HG03280 (cell line): ENCODE results near the gene UNC5A.

ENCODE experiments used
- ATAC-seq: cut with Tn5 transposase; IDR thresholded peaks from one replicate; pipeline ENCODE4 v1.9.1; 2021; ENCODE audit warnings: mild to moderate bottlenecking, moderate library complexity; ENCODE audit not compliant: unreplicated experiment

The UNC5A gene

GRCh38 chr5:176819476-176819875 lies 9.1 kb downstream of the UNC5A start:
- ATAC-seq: no peak

GRCh38 chr5:176820937-176821336 lies 10.6 kb downstream of the UNC5A start:
- no peak for ATAC-seq

- no peak for ATAC-seq
These were observed 11.1 kb downstream of the UNC5A start for GRCh38 chr5:176821441-176821840.

GRCh38 chr5:176822041-176822792 lies 11.9 kb downstream of the UNC5A start:
- ATAC-seq: no peak

GRCh38 chr5:176822793-176823481 lies 12.6 kb downstream of the UNC5A start:
- no peak for ATAC-seq

GRCh38 chr5:176823869-176824412 lies 13.6 kb downstream of the UNC5A start:
- no peak for ATAC-seq

GRCh38 chr5:176824604-176825003 lies 14.2 kb downstream of the UNC5A start:
- ATAC-seq: no peak

- ATAC-seq: no peak
These were observed 14.9 kb downstream of the UNC5A start for GRCh38 chr5:176825234-176825633.

GRCh38 chr5:176825957-176826356 lies 15.6 kb downstream of the UNC5A start:
- no peak for ATAC-seq

- ATAC-seq: no peak
These were observed 17.5 kb downstream of the UNC5A start for GRCh38 chr5:176827736-176828414.

- no peak for ATAC-seq
These were observed 19.0 kb downstream of the UNC5A start for GRCh38 chr5:176829320-176829719.

- ATAC-seq: no peak
These were observed 20.1 kb downstream of the UNC5A start for GRCh38 chr5:176830422-176830994.

- ATAC-seq: no peak
These were observed 20.6 kb downstream of the UNC5A start for GRCh38 chr5:176830995-176831423.

- no peak for ATAC-seq
These were observed 21.1 kb downstream of the UNC5A start for GRCh38 chr5:176831425-176831824.

- no peak for ATAC-seq
These were observed 21.8 kb downstream of the UNC5A start for GRCh38 chr5:176832162-176832561.

- ATAC-seq: no peak
These were observed 22.9 kb downstream of the UNC5A start for GRCh38 chr5:176833286-176833685.

GRCh38 chr5:176835918-176836317 lies 25.6 kb downstream of the UNC5A start:
- ATAC-seq: no peak

- no peak for ATAC-seq
These were observed 26.7 kb downstream of the UNC5A start for GRCh38 chr5:176836811-176837706.

- ATAC-seq: no peak
These were observed 27.4 kb downstream of the UNC5A start for GRCh38 chr5:176837707-176838115.

- ATAC-seq: no peak
These were observed 33.3 kb downstream of the UNC5A start for GRCh38 chr5:176843673-176844072.
